ENCODE measurements around the gene CLASP2. TPM values are rescaled to one million over a fixed set of nuclear protein-coding genes. Genes with fewer than 3 reads are reported as not detected.

The CLASP2 gene
- total RNA-seq, 4 donors from 2014 or later, result 37.6 to 55.2 (median 44.6) TPM

DNA sequence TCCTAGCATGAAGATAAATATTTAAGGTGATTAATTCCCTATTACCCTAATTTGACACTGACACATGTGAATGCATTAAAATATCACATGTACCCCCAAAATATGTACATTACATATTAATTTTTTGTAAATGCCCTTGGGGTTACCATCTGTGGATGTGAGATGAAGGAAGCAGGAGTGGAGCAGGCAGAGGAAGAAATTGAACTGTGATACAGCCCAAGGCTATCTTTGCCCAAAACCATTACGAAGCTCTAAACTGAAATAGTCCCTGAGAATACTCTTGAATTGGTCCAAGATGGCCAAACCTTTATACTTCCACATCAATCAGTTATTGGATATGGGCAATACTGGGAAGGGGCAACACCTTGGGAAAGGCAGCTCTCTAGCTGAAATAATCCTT is 105.0 kb downstream of the CLASP2 start:
- DNase-seq (no peak), ATAC-seq (no peak)
- Histone ChIP-seq H3K9me3 (no peaks in the 10 kb centered on the region), H3K27ac (no peak overlapping the region), H3K27me3 (no peaks in the 10 kb centered on the region), H3K4me1 (no peaks in the 10 kb centered on the region), H3K36me3 (peaks cover 0 to 7% of the 10 kb centered on the region in 2 donors), H3K4me3 (no peak overlapping the region)
- TF ChIP-seq, protein P1, sequence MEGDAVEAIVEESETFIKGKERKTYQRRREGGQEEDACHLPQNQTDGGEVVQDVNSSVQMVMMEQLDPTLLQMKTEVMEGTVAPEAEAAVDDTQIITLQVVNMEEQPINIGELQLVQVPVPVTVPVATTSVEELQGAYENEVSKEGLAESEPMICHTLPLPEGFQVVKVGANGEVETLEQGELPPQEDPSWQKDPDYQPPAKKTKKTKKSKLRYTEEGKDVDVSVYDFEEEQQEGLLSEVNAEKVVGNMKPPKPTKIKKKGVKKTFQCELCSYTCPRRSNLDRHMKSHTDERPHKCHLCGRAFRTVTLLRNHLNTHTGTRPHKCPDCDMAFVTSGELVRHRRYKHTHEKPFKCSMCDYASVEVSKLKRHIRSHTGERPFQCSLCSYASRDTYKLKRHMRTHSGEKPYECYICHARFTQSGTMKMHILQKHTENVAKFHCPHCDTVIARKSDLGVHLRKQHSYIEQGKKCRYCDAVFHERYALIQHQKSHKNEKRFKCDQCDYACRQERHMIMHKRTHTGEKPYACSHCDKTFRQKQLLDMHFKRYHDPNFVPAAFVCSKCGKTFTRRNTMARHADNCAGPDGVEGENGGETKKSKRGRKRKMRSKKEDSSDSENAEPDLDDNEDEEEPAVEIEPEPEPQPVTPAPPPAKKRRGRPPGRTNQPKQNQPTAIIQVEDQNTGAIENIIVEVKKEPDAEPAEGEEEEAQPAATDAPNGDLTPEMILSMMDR (IDR thresholded peaks at IDR 0.05 in 4 of 5, conservative IDR thresholded peaks at IDR 0.05 in 1 of 5), result no peak
- no peak for TF ChIP-seq POLR2A (IDR thresholded peaks at IDR 0.05)
- in situ Hi-C loops (cut with MboI; ENCODE audit: low sequenced_read_pairs in 4 of 4), result no loop called here
- intact Hi-C loops (cut with DNase I; ENCODE audit: low total_unique reads), result no loop called here

DNA sequence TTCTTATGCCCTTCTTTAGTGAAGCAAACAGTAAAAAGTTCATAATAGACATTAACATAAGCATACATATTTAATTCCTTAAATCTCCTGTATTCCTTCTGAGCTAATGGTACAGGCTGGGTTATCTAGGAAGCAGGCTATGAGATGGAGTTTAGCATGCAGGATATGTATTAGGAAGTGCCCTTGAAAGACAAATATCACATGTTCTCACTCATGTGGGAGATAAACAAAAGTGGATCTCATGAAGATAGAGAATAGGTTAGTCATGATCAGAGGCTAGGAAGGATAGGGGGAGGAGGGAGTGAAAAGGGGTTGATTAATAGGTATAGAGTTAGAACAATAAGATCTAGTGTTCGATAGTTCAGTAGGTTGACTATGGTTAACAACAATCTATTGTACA is 105.4 kb downstream of the CLASP2 start:
- Histone ChIP-seq H3K4me3 (no peak overlapping the region), H3K4me1 (no peaks in the 10 kb centered on the region), H3K27me3 (no peaks in the 10 kb centered on the region), H3K27ac (no peak overlapping the region), H3K36me3 (peaks cover 0 to 4% of the 10 kb centered on the region in 2 donors), H3K9me3 (no peaks in the 10 kb centered on the region)
- in situ Hi-C loops (cut with MboI; ENCODE audit: low sequenced_read_pairs in 4 of 4) (no loop called here), intact Hi-C loops (cut with DNase I; ENCODE audit: low total_unique reads) (no loop called here)
- TF ChIP-seq POLR2A (IDR thresholded peaks at IDR 0.05), result no peak
- TF ChIP-seq, protein P1 (IDR thresholded peaks at IDR 0.05 in 4 of 5, conservative IDR thresholded peaks at IDR 0.05 in 1 of 5), result no peak
- ATAC-seq, result no peak
- DNase-seq, result no peak

- Histone ChIP-seq H3K4me3 (no peak overlapping the region), H3K36me3 (peaks cover 0 to 67% of the 10 kb centered on the region in 2 donors), H3K27me3 (no peaks in the 10 kb centered on the region), H3K4me1 (no peaks in the 10 kb centered on the region), H3K9me3 (no peaks in the 10 kb centered on the region), H3K27ac (no peak overlapping the region)
- ATAC-seq (no peak), DNase-seq (no peak)
- in situ Hi-C loops (cut with MboI; ENCODE audit: low sequenced_read_pairs in 4 of 4), result no loop called here
- intact Hi-C loops (cut with DNase I; ENCODE audit: low total_unique reads), result no loop called here
- no peak for TF ChIP-seq POLR2A (IDR thresholded peaks at IDR 0.05)
- TF ChIP-seq, protein P1 (IDR thresholded peaks at IDR 0.05 in 4 of 5, conservative IDR thresholded peaks at IDR 0.05 in 1 of 5), result no peak
These were observed 115.2 kb downstream of the CLASP2 start for GRCh38 chr3:33602829-33603228.

DNA sequence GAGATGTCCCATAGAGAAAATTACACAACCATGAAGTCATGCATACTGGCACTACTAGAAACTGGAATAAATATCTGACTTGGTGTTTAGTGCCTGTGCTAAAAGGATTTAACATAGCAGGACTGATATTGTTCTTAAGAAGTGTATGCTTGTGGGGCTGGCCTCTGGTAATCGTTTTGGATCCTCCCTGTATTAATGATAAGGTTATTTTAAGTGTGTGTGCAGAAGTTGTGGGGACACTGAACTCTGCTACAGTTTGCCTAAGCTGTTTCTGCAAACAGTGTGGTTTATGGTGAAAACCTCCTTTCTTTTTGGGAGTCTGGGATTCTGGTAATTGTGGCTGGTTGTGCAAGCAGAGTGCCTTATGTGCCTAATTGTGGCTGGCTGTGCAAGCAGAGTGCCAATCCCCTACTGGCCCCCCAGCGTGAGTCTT is 120.8 kb downstream of the CLASP2 start:
- peaks cover 0 to 19% of the 10 kb centered on the region in 2 donors for H3K36me3 ChIP-seq
- no peak overlapping the region for H3K4me3 ChIP-seq
- in situ Hi-C loops (cut with MboI; ENCODE audit: low sequenced_read_pairs in 4 of 4), result no loop called here
- H3K27me3 ChIP-seq, result no peaks in the 10 kb centered on the region
- no peaks in the 10 kb centered on the region for H3K9me3 ChIP-seq
- intact Hi-C loops (cut with DNase I; ENCODE audit: low total_unique reads), result no loop called here
- ATAC-seq (no peak), DNase-seq (no peak)
- no peak overlapping the region for H3K27ac ChIP-seq
- TF ChIP-seq, protein P1 (IDR thresholded peaks at IDR 0.05 in 4 of 5, conservative IDR thresholded peaks at IDR 0.05 in 1 of 5), result no peak
- no peaks in the 10 kb centered on the region for H3K4me1 ChIP-seq

GRCh38 chr3:33592999-33593398 is 125.1 kb downstream of the CLASP2 start:
- peaks cover 0 to 9% of the 10 kb centered on the region in 2 donors for H3K36me3 ChIP-seq
- no peak for ATAC-seq
- in situ Hi-C loops (cut with MboI; ENCODE audit: low sequenced_read_pairs in 4 of 4), result no loop called here

More at GRCh38 chr3:33592999-33593398, 125.1 kb downstream of the CLASP2 start:
- TF ChIP-seq, protein P1 (IDR thresholded peaks at IDR 0.05 in 4 of 5, conservative IDR thresholded peaks at IDR 0.05 in 1 of 5), result no peak
- no peak for TF ChIP-seq POLR2A (IDR thresholded peaks at IDR 0.05)
- Histone ChIP-seq H3K4me1 (no peaks in the 10 kb centered on the region), H3K9me3 (no peaks in the 10 kb centered on the region), H3K4me3 (no peak overlapping the region), H3K27me3 (no peaks in the 10 kb centered on the region), H3K27ac (no peak overlapping the region)
- intact Hi-C loops (cut with DNase I; ENCODE audit: low total_unique reads), result no loop called here
- DNase-seq, result no peak
